SHP77 (cell line): Measurements from ENCODE around the gene PODXL2.
"Not testable (repeated sequence)": the region's sequence is repeated elsewhere in the genome, so short reads cannot be mapped to it uniquely, and the experiment has no call there.

Experiments
- DNase-seq, 2 experiments: peaks; one replicate each; lab custom pipeline; 2025; lab: John Stamatoyannopoulos, UW

The PODXL2 gene

DNA sequence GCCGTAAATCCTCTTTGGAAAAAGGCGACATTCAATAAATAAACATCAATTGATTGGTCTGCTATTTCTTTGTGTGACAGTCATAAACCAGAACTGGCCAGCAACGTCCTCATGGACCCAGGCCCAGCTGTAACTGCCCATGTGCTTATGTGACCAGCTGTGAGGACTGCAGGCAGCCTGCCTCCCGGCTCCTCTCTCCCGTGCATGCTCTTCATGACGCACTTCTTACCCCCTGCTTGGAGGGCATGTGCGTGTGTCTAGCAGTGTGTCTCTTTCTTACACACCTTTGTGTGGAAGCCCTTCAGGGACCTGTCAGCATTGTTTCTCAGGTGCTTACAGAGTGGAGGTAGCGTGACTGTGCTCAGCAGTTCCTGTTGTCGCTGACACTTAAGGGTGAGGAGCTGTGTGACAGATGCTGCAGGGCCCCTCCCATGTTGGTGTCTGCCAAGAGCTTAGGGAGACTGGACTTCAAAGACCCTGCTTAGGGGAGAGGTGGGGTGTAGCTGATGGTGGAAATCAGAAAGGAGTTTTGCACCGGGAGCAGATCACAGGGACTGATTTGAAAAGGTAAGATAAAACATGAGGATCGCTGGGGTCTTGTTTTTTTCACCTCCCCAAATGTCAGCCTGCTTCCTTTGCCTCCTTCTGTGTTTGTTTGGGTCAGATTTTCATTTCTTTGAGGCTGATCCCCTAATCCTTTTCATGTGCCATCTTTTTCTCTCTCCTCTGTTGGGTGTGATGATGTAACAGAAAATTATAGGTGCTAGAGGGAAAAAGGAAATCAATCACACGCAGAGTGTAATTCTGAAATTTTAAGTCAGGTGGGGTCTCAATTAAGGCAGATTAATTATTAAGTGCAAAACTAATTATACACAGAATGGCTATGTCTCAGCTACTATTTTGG lies 2.1 kb downstream of the PODXL2 start:
- DNase-seq = peak; percentile 37 to 61

DNA sequence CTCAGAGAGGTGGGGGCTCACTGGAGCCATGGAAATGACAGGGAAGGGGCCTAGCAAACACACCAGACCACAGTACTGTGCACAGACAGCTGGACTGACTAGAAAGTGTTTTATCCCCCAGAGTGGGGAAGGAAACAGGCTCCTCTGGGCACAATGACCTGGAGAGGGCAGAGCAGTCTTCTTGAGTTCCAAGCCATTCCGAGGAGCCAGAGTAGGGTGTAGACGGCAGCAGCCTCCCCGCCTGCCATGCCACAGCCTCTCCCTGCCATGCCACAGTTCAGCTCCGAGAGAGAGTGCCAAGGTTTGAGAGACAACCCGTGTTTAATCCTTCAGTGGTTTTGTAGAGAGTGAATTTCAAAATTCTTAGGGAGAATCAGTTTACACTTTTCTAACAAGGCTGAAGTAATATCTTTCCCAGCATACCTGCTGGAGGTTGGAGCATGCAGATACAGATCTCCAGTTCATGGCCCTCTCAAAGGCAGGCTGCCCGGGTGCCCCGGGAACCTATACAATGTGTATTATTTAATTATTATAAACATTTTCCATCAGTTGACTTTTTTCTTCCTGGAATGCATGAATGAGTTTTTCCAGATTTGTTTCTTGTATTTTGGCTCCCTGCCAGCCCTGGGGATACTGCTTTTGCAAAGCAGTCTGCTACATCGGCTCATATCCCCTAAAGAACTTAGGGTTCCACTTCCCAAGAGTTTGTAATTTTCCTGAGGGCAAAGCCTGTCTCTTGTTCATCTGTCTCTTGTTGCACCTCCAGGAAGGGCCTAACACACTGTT lies 3.2 kb downstream of the PODXL2 start:
- DNase-seq = no peak

DNA sequence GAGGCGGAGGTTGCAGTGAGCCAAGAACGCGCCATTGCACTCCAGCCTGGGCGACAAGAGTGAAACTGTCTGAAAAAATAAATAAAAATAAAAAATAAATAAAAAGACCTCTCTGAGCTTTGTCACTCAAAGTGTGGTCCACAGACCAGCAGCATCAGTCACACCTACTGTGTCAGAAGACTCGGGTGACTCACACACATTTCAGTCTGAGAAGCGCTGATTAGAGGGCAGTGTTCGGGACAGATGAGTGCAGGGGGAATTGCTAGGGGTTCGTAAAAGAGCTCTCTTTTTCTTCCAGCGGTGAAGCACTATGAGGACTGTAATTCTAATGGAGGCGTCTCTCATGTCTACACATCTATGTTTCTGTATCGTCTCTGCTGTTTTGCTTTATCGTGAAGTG lies 5.7 kb downstream of the PODXL2 start:
- DNase-seq = no peak

- DNase-seq = no peak
Measured at GRCh38 chr3:127637546-127637945, 8.6 kb downstream of the PODXL2 start.

- no peak for DNase-seq
Measured at GRCh38 chr3:127637971-127638370, 9.0 kb downstream of the PODXL2 start.

DNA sequence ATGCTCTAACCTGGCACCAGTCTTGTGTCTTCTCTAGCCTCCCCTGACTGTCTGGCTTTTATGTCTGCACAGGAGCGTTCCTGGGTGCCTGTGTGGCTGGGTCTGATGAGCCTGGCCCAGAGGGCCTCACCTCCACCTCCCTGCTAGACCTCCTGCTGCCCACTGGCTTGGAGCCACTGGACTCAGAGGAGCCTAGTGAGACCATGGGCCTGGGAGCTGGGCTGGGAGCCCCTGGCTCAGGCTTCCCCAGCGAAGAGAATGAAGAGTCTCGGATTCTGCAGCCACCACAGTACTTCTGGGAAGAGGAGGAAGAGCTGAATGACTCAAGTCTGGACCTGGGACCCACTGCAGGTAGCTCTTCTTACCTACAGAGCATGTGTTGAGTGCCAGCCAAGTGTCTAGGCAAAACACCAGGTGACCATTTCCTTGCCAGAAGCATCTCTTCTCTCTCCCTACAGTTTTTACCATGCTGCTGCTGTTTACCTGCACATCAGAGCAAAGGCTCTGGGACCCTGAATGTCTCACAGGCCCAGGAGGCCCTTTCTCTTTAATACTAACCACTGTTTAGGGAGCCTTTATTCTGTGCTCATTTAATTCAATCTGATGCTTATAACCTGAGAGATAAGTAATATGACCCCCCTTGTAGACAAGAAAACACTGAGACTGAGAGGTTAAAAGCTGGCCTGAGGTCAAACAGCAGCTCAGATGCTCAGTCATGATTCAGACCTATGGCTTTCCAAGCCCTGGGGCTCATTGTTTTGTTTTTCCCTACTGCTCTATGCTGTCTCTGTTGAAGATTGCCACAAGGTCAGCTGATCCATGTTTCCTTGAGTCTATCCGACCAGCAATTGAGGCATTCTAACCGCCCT lies 10.4 kb downstream of the PODXL2 start:
- no peak for DNase-seq

- no peak for DNase-seq
Measured at GRCh38 chr3:127640042-127640355, 11.0 kb downstream of the PODXL2 start.

- no peak for DNase-seq
Measured at GRCh38 chr3:127644641-127645370, 15.8 kb downstream of the PODXL2 start.

DNA sequence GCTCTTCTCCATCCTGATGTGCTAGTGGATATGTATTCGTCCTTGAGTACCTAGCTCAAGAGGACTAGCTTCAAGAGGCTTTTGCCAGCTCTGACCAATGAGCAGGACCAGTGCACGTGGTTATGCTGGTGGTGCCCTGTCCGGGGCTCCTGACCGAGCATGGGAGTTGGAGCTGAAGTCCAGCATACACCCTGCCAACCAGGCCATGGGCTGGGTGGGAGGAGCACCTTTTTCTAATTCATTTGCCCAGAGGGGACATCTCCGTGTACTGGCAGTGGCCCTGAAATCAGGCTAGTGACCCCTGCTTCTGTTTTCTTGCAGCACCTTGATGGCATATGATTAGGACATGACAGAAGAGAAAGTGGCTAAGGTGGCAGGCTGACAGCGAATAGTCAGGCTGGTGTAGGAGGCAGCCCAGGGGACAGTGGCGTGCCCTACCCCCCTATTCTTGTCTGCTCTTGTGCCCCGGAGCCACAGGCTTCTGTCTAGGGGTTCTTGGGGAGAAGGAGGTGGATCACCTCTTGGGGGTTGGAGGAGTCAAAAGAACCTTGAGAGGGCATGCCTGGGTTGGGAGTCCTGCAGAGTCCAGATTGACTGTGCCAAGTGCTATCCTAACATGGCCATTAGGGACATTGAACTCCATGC lies 16.5 kb downstream of the PODXL2 start:
- no peak for DNase-seq

- DNase-seq = no peak
Measured at GRCh38 chr3:127646501-127647046, 17.6 kb downstream of the PODXL2 start.

DNA sequence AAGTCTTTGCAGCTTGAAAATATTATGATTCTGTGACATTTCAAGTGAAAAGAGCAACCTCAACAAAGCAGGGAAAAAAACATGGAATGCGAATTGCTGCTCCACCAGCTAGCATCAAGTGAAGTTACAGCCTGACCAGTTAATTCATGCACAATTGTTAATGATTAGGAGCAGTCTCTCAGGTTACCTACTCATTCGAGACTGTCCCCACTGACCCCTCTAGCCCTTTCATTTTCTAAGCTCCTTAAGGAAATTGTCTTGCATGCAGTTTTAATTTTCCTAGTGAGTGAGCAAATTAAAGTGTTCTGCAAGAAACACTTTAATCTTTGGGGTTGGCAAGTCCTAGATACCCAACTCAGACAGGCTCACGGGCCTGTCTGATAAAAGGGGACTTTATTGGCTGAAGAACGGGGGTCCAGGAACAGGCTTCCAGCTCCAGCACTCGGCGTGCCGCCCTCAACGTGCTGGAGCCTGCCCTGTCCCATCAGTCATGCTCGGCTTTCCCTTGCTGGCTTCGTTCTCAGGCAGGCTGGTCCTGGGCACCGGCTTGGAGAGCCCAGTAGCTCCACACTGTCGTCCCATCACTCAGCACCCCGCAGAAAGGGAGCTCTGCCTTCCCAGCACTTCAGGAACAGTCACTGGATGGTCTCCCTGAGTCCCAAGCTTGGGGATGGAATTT lies 18.3 kb downstream of the PODXL2 start:
- no peak for DNase-seq

DNA sequence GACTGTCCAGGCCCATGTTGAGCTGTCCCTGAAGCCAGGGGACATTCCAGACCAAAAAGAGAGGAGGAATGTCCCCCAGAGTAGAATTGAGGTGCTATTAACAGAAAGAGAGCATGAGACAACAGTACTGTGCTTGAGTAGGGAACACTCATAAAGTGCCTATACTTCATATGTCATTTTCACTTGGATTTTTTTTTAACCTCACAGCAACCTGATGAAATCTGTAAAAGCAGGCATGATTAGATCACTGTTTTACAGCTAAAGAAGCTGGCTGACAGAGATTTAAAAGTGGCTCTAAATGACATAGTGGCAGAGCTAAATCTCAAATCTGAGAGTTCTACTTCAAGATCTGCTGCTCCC lies 18.8 kb downstream of the PODXL2 start:
- no peak for DNase-seq

DNA sequence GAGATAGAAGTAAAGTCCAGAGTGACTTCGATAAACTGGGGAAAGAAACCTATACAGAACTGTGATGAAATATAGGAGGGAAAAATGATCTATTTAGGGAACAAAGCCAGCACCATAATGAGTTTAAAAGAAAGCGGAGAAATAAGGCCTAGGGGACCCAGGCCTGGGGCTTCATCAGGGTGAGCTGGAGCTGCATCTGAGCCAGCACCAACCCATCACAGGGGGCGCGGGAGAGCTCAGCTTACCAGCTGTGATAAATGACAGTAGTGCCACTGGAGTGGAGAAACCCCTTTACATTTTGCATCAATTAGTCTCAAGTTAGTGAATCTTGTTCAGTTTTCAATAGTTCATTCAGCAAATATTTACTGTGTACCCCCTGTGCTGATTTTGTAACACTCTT lies 21.3 kb downstream of the PODXL2 start:
- DNase-seq = no peak

DNA sequence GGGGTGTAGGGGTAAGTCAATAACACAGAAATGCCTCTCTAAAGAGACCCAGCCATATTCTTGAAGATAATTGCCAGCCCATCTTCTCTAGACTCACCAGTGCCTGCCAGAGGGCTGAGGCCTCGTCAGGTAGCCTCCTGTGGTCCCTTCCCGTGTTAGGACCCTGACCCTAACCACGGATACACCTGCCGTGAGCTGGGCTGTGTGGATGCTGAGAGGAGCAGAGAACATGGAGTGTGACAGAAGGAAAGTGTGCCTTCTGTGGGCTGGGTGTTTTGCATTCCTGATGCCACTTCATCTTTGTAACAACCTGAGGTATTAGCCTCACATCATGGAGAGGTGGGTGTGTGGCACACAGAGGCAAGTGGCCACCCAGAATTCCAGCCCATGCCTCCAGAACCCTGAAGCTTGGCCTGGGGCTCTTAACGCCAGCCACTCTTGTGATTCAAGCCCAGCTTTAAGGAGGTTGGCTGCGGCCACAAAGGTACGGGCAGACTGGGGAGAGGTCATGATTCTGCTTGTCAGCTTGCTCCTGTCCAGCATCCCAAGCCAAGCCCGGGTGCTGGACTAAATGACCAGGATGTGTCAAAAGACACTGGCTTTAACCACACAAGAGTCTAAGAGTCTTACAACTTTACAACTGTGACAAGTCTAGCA lies 22.7 kb downstream of the PODXL2 start:
- DNase-seq = no peak

DNA sequence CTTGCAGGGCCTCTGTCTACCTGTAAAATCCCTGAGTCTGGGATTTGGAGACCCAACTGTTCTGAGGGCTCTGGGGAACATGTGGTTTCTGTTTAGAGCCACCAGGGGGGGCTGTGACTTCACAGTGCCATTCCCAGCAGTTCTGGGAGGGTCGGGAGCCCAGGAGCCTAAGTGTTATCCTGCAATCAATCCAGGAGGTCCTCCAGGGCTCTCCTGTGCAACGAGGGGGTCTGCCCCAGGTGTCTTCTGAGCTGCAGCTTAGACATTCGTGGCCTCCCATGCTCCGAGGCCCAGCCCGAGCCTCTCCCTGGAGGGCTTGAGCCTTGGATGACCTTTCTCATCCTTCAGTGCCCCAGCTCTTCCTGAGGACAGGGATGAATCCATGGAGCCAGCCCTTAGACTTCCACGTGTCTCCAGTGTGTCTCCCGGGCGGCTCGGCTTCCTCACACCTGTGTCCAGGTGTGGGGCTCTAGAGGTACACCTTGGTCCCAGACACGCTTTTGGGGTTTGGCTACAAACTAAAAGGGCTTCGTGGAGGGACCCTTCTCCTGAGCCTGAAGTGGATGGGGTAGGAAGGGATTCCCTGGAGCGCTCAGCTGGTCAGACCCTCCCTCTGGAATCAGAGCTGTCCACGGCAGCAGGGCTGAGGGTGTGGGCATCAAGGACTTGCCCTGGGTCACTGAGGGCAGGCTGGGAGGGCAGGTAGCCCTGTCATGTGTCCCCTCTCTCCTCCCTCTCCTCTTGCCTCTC lies 23.4 kb downstream of the PODXL2 start:
- peak; percentile 17 to 34 for DNase-seq

GRCh38 chr3:127654374-127654773 lies 25.4 kb downstream of the PODXL2 start:
- DNase-seq = no peak

GRCh38 chr3:127654993-127655392 lies 26.0 kb downstream of the PODXL2 start:
- not testable (repeated sequence) for DNase-seq

GRCh38 chr3:127655641-127656040 lies 26.7 kb downstream of the PODXL2 start:
- no peak for DNase-seq

DNA sequence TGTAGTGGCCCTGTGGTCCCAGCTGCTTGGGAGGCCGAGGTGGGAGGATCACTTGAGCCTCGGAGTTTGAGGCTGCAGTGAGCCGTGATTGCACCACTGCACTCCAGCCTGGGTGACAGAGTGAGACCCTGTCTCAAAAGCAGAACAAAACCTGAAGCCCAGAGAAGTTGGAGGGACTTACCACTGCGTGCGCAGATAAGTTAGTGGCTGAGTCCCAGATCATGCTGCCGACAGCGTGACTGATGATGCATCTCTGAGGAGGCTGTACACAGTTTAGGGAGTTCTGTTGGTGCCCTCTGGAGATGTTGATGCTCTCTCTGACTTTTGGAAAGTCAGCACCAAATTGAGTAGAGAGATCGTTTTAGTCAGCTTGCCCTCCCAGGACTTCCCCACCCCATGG lies 27.9 kb downstream of the PODXL2 start:
- no peak for DNase-seq
